GDM1 (cell line): ENCODE measurements around the gene ILKAP.

Experiments
- DNase-seq: peaks from one replicate; lab custom pipeline; 2025; lab: John Stamatoyannopoulos, UW

The ILKAP gene

GRCh38 chr2:238237431-238238135 is 34.1 kb upstream of the ILKAP start:
- no peak for DNase-seq

DNA sequence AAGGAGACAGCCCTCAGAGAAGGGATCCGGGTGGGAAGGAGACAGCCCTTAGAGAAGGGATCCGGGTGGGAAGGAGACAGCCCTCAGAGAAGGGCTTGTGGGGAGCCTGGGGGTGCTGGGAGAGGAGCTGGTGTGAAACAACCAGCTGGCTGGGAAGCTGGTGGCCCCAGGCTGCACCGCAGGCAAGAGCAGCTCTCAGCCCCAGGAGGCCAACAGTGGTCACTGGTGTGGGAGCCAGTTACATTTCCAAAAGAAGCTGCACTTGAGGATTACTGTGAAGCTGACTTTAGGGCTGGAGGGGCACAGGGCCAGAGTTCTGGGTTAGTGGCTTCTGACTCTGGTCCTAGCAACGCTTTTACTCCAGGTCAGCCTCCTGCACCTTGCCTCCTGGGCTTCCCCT is 33.1 kb upstream of the ILKAP start:
- DNase-seq, result no peak

GRCh38 chr2:238235856-238236255 is 32.4 kb upstream of the ILKAP start:
- no peak for DNase-seq

DNA sequence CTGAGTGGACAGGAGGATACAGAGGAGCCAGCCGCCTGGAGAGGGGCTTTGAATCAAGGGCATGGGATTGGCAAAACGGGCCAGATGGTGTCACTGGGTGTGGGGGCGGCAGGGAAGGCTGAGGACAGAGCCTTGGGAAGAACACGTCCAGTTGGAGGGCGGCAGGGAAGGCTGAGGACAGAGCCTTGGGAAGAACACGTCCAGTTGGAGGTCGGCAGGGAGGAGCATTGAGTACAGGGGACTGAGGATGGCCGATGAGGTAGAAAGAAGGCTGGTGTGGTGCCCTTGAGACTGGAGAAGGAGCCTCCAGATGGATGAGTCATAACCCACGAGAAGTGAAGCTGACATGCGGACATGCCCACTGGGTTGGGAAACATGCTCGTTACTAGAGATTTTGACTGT is 31.8 kb upstream of the ILKAP start:
- peak; percentile 4 for DNase-seq

DNA sequence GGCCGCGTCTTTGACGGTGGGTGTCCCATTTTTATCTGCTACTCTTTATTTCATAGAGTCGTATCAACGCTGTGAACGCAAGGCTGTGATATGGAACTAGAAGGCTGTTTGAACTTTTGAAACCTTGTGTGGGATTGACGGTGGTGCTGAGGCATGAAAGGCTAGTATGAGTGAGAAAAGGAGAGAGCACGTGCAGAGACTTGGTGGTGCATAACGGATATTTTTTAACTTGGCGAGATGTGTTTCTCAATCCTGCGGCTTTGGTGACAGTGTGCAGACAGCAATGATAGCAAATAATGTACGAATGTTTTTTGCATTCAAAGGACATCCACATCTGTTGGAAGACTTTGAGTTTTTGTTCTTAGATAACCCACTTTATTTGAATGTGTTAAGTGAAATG is 30.1 kb upstream of the ILKAP start:
- no peak for DNase-seq

GRCh38 chr2:238231809-238232208 is 28.3 kb upstream of the ILKAP start:
- DNase-seq, result no peak

GRCh38 chr2:238231251-238231793 is 27.8 kb upstream of the ILKAP start:
- DNase-seq, result no peak

- DNase-seq, result no peak
These were observed 27.2 kb upstream of the ILKAP start for GRCh38 chr2:238230699-238231098.

DNA sequence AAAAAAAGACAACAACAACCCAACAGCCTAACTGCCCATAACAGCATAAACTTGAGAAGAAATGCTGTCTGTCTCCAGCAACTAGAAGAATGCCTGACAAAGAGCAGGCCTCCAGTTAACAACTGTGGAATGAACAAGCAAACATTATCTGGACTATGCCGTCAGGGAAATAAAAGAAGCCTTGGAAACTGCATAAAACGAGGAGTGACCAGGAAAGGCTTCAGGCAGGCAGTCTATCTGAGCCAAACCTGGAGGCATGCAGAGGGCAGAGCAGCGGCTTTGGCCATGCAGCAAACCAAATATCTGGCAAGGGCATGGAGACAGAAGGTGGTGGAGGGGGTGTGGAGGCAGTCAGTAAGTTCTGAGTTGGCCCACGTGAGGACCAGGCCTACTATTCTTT is 25.2 kb upstream of the ILKAP start:
- DNase-seq, result no peak

- DNase-seq, result no peak
These were observed 24.1 kb upstream of the ILKAP start for GRCh38 chr2:238227587-238228032.

- no peak for DNase-seq
These were observed 23.4 kb upstream of the ILKAP start for GRCh38 chr2:238226698-238227586.

DNA sequence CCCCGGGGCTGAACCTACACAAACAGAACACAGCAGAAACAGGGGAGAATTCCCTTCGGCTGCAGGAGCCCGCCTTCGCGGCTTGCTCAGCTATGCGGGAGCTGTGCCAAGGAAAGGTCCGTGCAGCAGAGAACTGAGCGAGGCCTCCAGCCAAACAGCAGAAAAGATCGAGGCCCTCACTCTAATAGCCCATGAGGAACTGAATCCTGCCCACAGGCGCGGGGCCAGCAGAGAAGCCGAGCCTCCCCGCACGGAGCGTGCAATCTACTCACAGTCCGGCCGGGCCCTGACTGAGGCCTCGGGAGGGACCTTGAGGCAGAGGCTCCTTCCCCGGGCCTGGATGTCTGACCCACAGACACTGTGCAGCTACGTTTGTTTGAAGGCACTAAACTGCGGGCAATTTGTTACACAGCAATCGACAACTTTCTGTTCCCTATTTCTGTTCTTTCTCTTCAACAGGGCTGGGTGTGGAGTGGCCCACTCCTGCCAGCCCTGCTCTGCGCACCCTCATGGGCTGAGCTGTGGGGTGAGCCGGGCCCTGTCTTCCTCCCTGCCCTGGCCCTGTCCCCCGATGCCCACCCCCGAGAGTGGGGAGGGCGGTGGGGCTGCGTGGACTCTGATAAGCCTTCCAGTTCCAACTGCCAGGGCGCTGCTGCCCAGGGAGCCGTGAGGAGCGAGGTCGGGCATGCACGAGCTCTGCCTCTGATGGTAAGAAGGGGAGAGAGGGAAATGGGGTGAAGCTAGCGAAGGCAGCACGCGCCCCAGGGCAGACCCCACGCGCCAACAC is 22.6 kb upstream of the ILKAP start:
- no peak for DNase-seq

DNA sequence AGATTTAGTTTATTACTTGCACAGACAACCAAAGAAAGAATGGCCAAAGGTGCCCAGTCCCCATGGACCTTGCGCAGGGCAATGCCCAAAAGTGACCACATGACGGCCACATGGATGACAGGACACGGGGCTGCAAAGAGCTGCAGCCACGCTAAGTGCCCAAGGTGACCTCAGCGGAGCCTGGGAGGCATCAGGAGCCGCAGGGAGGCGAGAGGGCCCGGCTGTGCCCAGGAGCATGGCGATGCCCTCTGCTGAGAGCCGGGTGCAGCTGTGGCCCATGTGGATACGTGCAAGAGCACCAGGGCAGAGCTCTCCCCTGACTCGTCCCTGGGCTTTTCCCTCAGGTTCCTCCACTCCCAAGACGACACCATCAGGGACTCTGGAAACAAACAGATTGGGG is 21.6 kb upstream of the ILKAP start:
- DNase-seq, result no peak

DNA sequence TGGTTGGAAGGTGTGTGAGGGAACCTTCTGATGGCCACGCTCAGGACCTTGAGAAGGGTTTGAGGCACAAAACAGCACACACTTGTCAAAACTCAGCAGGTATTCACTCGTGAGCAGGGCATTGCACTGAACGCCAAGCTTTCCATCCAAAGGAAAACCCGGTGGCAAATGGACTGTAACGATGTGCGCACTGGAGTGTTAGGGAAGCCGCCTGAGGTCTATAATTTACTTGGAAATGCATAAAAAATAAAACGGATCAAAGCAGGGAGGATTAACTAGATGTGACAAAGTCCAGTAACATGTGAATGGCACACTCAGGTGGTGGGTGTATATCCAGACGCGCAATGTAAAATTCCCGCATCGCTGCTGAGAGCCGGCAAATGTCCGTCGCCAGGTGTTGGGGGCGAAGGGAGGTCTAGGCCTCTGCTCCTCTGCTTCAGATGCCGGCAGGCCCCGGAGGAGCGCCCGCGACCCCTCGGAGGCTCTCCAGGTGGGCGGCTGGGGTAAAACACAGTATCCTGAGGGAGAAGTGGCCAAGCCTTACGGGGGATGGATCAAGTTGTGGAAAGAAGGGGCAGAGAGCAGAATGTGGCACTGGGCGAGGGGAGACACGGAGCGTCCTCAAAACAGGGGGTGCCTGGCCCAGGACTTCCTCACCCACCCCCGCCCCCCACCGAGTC is 21.0 kb upstream of the ILKAP start:
- no peak for DNase-seq

GRCh38 chr2:238220892-238221521 is 17.5 kb upstream of the ILKAP start:
- DNase-seq, result no peak

DNA sequence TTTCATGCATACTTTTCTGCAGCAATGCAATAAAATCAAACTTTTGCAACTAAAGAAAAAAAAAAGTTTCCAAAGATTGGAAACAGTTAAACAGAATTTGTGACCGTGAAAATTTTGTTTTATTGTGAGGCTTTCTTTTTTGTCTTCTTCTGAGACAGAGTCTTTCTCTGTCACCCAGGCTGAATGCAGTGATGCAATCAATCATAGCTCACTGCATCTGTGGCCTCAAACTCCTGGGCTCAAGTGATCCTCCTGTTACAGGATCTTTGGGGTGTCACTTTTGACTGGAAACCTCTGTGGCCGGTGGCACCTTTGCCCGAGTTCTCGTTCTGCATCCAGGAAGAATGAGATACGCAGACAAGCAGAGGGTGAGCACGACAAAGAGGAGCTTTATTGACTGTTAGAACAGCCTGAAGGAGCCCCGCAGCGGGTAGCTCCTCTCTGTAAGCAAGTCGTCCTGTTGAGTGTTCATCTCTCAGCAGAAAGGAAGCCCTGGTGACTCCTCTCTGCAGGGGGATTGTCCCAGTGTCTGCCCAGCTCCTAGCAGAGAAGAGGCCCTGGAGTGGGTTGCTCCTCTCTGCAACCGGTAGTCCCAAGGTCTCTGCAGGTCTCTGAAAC is 16.9 kb upstream of the ILKAP start:
- DNase-seq, result no peak

DNA sequence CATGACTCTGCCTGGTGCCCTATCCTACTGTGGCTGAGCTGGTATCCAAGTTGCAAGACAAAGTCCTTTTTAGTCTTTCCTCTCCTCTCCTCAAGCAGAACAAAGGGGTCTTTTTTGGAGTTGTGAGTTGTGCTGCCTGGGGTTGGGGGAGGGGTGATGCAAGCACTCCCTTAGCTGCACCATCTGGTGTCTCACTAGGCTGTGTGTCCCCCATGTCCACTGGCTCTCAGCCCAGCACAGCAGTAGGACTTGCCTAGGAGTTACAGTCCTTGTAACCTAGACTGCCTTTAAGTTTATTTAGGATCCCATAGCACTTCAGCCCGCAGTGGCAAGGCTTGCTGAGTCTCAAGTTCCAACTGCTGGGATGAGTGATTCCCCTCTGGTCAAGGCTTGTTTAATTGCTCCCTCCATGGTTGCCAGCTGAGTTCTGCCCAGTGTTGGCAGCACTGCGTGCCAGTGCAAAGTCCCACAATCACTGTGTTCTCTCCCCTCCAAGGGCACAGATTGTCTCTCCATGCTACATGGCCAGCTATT is 13.2 kb upstream of the ILKAP start:
- DNase-seq, result no peak

- no peak for DNase-seq
These were observed 3.5 kb upstream of the ILKAP start for GRCh38 chr2:238207006-238207405.

- DNase-seq, result no peak
These were observed 633 bp upstream of the ILKAP start for GRCh38 chr2:238203973-238204683.
